Pons (tissue), 1 donor: ENCODE measurements around the gene GPR107.
"Not testable (repeated sequence)": the region's sequence is repeated elsewhere in the genome, so short reads cannot be mapped to it uniquely, and the experiment has no call there.

Source experiments
- DNase-seq: peaks from one replicate; pipeline ENCODE4 v3.0.0-alpha.2; 2016; ENCODE audit warnings: low spot score

Gene GPR107

DNA sequence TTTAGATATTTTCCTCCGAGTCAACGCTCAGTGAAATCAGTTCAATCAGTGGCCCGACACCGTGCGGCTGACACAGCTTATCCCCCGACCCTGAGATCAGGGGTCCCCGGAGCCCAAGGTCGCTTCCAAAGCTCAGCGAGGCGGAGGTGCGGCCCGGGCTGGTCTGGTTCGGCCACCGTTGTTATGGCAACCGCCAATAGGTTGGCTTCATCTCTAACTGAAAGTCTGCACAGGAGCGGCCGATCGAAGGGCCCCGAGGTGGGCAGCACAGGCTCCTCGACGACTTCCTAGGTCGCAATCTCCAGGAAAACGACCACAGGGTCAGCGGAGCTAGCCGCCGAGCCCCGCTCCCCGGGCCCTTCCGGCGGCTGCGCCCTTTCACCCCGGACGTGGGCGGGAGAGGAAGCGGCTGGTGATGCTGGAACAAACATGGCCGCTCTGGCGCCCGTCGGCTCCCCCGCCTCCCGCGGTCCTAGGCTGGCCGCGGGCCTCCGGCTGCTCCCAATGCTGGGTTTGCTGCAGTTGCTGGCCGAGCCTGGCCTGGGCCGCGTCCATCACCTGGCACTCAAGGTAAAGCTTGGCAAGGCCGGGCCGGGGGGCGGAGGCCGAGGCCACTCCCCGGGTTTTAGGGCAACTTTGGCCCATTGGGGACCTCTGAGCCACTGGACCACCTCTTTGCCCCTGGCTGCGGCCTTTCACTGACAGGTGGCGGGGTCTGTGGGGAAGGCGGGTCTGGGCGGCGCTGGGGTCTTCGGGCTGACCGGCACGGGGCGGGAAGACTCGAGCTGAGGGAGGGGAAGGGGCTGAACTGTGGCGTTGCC lies at the start of gene GPR107:
Gene GPR107 (plus strand): TSS at position 403 of the 821 bp plus-strand sequence. CDS start 27 bp downstream, at position 430.
- peak; percentile 61 for DNase-seq

DNA sequence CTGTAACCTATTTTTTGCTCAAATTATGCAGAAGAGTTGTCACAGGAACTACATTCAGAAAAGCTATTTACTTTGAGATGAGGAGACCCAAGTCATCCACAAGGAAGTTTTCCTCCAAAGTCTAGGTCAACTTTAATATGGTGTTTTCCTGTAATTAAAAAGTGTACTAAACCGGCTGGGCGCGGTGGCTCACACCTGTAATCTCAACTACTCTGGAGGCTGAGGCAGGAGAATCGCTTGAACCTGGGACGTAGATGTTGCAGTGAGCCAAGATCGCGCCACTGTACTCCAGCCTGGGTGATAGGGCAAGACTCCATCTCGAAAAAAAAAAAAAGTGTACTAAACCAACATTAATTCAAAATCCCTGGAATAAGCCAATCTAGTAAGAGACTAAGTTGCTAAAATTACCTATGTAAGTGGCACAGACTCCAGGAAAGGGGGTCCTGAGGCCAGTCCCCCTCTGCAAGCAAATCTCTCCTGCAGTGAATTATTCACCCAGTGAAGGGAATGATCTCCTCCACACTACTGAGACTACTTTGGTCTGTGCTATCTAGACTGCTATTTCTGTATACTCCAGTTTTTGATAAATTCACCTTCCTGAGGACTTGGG lies 49.7 kb upstream of the GPR107 start:
- DNase-seq = no peak

DNA sequence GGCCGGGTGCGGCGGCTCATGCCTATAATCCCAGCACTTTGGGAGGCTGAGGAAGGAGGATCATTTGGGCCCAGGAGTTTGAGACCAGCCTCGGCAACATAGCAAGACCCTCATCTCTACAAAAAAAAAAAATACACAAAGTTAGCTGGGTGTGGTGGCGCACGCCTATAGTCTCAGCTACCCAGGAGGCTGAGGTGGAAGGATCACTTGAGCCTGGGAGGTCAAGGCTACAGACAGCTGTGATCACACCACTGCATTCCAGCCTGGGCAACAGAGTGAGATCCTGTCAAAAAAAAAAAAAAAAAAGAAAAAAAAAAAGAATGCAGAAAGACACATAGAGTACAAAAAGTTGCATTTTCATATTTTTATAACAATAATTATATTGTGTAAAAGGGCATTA lies 46.8 kb upstream of the GPR107 start:
- not testable (repeated sequence) for DNase-seq

DNA sequence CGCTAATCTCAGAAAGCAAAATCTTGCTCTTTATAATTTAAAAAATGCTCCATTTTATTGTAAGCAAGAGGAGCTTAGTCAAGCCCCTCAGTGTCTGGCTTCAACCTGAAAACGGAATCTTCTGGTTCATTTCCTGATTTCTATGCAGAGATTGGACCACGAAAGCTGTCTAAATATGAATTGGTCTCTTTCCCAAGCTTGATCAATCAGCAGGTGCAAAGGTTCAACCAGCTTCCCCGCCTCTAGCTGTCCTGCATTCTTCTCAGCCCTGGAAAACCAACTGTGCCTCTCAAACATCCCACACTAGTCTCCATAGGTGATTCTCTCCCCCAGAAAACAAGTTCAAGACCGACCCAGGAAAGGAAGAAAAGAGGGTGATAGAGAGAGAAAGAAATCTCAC lies 45.2 kb upstream of the GPR107 start:
- DNase-seq = no peak

DNA sequence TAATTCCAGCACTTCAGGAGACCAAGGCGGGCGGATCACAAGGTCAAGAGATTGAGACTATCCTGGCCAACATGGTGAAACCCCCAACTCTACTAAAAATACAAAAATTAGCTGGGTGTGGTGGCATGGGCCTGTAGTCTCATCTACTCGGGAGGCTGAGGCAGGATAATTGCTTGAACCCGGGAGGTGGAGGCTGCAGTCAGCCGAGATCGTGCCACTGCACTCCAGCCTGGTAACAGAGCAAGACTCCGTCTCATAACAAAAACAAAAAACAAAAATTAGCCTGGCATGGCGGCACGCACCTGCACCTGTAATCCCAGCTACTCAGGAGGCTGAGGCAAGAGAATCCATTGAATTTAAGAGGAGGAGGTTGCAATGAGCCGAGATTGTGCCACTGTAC lies 44.2 kb upstream of the GPR107 start:
- DNase-seq = not testable (repeated sequence)

DNA sequence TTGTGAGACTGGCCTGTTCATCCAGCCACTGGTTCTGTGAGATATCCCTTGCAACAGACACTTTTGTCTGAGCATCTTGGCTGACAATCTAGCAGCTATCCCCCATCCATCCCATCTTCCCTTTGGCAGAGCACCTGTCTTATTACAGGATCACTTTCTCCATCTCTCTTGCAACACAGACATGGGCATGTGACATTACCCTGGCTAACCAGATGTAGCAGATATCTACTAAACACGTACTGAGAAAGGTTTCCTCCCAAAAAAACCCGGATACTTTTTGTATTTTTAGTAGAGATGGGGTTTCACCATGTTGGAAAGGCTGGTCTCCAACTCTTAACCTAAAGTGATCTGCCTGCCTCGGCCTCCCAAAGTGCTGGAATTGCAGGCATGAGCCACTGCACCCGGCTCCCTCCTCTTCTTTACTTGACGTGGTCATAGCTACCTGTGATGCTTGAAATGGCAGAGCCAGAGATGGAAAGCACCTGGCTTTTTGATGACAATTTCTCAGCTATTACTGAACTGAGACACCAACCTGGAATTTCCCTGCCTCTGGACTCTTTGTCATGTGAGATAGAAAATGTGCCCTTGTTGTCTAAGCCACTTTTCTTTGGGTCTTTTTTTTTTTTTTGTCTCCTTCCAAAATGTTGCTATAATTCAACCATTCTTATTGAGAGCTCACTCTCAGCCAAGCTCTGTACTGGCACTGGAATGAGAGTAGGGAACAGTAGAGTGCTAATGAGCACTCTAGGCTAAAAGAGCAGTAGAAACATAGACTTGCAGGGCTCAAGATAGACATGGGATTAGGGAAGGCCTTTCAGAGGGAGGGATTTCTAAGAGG lies 43.3 kb upstream of the GPR107 start:
- no peak for DNase-seq

DNA sequence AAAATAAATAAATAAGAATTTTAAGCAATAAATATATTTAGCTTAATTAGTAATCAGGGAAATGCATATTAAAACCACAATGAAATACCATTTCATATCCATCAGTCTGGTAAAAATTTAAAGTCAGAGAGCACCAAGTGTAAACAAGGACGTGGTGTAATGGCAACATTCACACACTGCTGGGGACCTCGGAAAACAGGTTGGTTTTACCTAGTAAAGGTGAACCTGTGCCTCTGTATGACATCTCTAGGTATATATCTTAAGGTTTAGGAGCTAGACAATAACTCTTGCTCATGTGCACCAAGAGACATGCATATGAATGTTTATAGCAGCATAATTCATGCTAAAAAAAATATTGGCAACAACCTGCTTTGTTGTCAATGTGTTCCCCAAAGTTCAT lies 40.4 kb upstream of the GPR107 start:
- no peak for DNase-seq

DNA sequence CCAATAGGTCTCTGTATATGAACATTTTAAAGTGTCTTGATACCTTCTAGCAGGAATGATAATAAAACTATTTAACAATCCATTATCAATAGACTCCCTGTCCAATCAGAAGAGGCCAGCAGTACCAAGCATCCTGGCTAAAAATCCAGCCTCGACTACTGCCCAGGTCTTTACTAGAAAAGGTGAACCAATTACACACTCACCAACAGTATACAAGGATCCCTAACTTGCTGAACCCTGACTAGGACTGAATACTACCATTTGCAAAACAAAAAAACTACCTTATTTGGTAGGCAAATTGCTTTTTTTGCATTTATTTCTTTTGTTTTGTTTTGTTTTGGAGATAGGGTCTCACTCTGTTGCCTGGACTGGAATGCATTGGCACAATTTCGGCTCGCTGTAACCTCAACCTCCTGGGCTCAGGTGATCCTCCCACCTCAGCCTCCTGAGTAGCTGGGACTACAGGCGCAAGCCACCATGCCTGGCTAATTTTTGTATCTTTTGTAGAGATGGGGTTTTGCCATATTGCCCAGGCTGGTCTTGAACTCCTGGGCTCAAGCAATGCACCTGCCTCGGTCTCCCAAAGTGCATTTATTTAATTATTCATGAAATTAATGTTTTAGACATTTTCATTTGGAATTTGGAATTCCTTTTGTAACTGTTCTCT lies 38.2 kb upstream of the GPR107 start:
- no peak for DNase-seq

DNA sequence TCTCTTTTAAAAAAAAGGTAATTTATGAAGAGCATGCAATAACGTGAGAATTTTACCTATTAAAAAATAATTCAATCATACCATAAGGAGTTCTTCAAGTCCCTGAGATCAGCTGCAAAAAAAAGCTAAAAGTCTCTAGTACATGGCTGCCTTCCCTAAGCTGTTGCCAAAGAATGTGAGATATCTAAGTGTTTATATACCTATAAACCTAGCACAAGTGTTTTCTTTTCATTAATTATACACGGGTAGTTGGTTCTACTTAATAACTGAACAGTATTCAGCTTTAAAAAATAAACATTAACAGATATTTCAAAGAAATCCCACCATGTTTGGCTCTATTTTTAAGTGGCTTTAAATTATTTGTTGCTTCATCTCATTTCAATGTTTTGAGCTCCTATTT lies 36.6 kb upstream of the GPR107 start:
- DNase-seq = no peak

DNA sequence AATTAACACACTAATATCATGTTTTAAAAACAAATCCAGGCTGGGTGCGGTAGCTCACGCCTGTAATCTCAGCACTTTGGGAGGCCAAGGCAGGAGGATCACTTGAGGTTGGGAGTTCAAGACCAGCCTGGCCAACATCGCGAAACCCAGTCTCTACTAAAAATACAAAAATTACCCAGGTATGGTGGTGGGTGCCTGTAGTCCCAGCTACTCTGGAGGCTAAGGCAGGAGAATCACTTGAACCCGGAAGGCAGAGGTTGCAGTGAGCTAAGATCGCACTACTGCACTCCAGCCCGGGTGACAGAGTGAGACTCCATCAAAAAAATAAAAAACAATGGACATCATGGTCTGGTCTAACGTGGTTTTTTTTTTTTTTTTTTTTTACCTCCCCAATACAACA lies 36.2 kb upstream of the GPR107 start:
- DNase-seq = not testable (repeated sequence)

DNA sequence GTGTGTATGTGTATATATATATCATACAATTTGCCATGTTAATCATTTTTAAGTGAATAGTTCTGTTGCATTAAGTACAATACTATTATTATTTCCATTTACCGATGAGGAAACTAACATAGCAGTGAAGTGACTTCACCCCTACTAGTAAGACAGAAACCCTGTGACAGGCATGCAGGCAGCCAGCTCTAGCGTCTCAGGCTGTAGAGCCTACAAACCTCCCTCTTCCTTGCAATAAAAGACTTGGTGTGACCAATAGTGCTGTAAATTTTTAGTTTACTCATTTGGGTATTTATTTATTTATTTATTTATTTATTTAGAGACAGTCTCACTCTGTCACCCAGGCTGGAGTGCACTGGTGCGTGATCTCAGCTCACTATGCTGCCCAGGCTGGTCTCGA lies 35.4 kb upstream of the GPR107 start:
- DNase-seq = no peak

DNA sequence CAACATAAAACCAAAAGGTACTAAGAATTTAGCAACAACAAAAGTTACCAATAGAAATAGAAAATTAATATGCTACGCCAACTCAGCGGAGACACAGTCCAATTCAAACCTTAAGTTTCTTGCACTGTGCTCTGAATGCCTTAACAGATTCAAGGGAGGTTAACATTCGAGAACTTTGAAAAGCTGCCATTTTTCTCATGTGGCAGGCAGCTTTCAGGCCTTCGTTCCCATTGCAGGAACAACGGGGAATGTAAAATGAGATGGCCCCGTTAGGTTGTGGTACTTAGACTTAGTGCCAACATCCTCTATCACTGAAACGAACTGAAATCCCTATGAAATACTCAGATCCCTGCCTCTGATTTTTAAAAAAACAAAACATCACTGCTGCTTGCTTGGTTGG lies 33.1 kb upstream of the GPR107 start:
- peak; percentile 59 for DNase-seq

DNA sequence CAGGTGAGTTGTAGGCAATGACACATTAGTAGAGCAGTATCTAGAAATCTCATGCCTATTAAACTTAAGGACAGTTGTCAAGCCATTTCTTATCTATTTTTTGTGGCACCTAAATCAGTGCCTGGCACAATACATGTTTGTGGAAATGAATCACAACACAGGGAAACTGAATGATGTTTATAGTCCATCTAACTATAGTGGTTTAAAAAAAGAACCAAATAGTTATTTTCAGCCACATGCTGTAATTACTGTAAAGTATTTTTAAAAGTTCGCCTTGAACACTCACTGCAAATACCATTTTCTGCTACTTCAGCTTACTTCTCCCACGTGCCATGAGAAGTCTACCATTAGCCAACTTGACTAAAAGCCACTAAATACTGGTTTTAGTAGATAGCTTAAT lies 32.6 kb upstream of the GPR107 start:
- no peak for DNase-seq

DNA sequence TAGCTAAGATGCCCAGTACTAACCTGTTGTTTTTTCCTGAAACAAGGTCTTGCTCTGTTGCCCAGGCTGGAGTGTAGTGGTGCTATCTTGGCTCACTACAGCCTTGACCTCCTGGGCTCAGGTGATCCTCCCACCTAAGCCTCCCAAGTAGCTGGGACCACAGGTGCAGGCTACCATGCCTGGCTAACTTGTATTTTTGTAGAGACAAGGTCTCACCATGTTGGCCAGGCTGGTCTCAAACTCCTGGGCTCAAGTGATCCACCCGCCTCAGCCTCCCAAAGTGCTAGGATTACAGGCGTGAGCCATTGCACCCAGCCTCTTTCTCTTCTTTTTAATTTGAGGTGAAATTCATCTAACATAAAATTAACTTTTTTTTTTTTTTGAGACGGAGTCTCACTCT lies 31.9 kb upstream of the GPR107 start:
- not testable (repeated sequence) for DNase-seq

DNA sequence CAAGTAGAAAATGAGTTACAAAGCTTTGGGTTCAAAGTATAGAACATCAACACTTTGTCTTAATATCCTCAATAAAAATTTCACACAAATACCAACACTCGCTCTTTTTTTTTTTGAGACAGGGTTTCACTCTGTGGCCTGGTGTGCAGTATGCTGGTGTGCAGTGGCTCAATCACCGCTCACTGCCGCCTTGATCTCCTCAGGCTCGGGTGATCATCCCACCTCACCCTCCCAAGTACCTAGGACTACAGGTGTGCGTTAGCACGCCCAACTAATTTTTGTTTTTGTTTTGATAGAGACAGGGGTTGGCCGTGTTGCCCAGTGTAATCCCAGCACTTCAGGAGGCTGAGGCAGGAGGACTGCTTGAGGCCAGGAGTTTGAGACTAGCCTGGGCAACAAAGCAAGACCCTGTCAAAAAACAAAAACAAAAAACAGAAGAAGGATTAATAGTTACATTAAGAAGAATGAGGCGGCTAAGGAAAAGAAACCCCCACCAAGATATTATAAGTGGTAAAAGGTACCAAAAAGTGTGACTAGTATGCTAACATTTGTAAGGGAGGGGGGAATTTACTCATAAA lies 31.1 kb upstream of the GPR107 start:
- no peak for DNase-seq

DNA sequence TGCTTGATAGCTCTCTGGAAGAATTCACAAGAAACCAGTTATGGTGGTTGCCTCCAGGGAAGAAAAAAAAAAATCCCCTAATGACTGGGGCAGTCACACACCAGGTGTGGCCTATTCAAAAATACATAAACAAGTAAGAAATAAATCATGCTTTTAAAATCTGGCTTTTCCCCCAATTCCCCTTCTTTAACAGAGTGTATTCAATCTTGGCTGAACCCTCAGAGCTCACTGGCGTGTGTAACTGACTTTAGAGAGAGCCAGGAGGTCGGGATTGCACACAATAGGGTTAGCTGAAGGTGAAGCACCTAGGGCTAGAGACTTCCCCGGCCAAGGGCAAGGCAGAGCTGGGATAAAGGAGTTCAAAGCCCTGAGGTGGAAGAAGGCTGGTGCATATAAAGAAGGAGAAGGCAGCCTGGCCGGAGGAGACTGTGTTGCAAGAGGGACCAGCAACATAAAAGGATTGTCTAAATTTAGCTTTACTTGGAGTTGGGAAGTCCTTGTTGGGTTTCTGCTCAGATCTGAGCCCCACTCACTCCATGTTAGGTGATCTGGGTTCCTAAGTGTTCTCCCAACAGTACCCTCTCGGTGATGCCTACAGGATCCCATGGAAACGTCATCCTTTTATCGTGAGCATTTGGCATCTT lies 30.4 kb upstream of the GPR107 start:
- no peak for DNase-seq

DNA sequence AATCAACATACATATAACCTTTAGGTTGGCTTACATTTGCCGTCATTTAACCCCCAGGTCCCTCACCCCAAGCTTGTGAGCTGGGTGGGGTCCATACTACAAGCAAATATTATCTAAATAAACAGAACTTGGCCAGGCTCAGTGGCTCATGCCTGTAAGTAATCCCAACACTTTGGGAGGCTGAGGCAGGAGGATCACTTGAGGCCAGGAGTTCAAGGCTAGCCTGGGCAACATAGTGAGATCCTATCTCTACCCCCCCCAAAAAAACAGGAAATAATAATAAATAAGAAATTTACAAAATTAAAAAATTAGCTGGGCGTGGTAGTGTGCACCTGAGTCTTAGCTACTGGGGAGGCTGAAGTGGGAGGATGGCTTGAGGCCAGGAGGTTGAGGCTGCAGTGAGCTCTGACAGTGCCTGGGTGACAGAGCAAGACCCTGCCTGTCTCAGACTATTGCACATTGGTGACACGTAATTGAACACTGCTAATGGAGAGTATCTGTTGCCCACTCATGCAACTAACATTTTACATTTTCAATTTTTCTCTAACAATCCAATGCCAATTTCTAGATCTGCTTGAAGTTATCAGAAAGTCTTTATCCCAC lies 29.6 kb upstream of the GPR107 start:
- no peak for DNase-seq

DNA sequence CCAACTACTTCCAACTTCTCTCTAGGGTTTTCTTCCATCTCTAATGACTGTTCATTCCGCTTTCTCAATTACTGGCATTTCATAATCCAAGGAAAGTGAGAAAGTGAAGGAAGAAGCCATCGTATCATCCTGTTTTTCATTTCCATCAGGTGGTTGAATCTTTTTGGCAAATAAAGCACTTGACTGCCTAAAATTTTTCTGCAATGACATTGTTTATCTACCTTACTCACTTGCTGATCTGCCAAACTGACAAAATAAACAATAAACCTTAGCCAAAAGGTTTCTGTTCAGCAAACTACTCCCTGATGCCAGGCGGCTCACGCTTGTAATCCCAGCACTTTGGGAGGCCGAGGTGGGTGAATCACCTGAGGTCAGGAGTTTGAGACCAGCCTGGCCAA lies 29.1 kb upstream of the GPR107 start:
- no peak for DNase-seq

DNA sequence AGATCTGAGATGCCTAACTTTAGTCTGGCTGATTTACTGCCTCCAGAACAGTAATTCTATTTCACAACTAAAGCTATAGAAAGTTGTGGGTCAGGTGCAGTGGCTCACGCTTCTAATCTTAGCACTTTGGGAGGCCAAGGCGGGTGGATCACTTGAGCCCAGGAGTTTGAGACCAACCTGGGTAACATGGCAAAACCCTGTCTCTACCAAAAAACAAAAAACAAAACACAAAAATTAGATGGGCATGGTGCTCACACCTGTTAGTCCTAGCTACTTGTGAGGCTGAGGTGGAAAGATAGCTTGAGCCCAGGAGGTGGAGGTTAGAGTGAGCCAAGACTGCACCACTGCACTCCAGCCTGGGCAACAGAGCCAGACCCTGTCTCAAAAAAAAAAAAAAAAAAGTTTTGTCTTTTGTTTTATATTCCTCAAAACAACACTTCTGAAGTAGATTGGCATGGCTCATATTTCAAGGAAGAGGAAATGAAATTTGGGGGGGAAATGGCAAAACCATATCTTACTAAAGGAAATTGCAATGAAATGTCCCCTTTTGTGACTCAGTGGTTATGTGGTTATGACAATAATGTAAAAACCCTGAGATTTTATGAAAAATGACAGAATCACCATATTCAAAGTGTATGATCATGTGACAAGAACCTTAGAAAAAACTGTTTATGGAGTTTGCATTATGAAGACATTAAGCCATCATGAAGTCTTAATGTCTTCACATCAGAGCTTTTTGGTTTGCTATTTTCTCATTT lies 26.9 kb upstream of the GPR107 start:
- DNase-seq = no peak
